ENCODE data around the gene NPHS1. TPM values are rescaled to one million over a fixed set of nuclear protein-coding genes. Genes with fewer than 3 reads are reported as not detected.

NPHS1 gene
- total and polyA plus RNA-seq, 9 of the 15 experiments (the other 6 are each of a cell fraction or from before 2014, with no cell fraction given), result 0.01 to 0.28 (median 0.14) TPM; not detected in 5

- no peak for TF ChIP-seq ZHX1 (conservative IDR thresholded peaks at IDR 0.05; ENCODE audit: low read length)
- no peak for TF ChIP-seq SMARCC2 (IDR thresholded peaks at IDR 0.05; ENCODE audit: low read depth)
- no peak for TF ChIP-seq STAT5A (IDR thresholded peaks at IDR 0.05; ENCODE audit: borderline replicate concordance, low read length)
- no peak for TF ChIP-seq ZNF584 (CRISPR knock-in tag; IDR thresholded peaks at IDR 0.05; ENCODE audit: low read depth)
- no peak for TF ChIP-seq SMARCA4 (IDR thresholded peaks at IDR 0.05)
- no peak for TF ChIP-seq SIX5 (IDR thresholded peaks at IDR 0.05; ENCODE audit: borderline replicate concordance in 1 of 2, insufficient read depth in 1 of 2, low read depth in 1 of 2, low read length in 2 of 2)
- peak in 1 of 2 experiments; percentile 68; a peak in 2 of 4 replicates for TF ChIP-seq HDAC1 (IDR thresholded peaks at IDR 0.05)
- TF ChIP-seq FOXA1 (IDR thresholded peaks at IDR 0.05; ENCODE audit: borderline replicate concordance), result no peak
- peak in 1 of 2 experiments; percentile 64; a peak in 1 of 3 replicates for TF ChIP-seq CBX3 (IDR thresholded peaks at IDR 0.05; ENCODE audit: borderline replicate concordance in 1 of 2, low read length in 2 of 2)
- TF ChIP-seq STAT6 (CRISPR knock-in tag; IDR thresholded peaks at IDR 0.05), result peak; percentile 62; the same call in 1 of the 2 replicates
- 0 out of 2 replicates have a peak, but pooled peaks have one; percentile 40 for TF ChIP-seq TARDBP (IDR thresholded peaks at IDR 0.05)
- TF ChIP-seq ZNF436 (CRISPR knock-in tag; IDR thresholded peaks at IDR 0.05), result no peak
- no peak for TF ChIP-seq EZH2 (IDR thresholded peaks at IDR 0.05; ENCODE audit: borderline replicate concordance, low read depth, low read length)
- peak in 1 of 2 experiments; percentile 63; a peak in 1 of 4 replicates for TF ChIP-seq SRF (CRISPR knock-in tag; IDR thresholded peaks at IDR 0.05)
- TF ChIP-seq KLF13 (tag; IDR thresholded peaks at IDR 0.05; ENCODE audit: borderline replicate concordance, low read depth), result peak; percentile 85; the same call in 1 of the 2 replicates
- peak; percentile 36; the same call in 1 of the 2 replicates for TF ChIP-seq CTBP1 (IDR thresholded peaks at IDR 0.05; ENCODE audit: borderline replicate concordance)
- no peak for TF ChIP-seq TEAD1 (CRISPR knock-in tag; IDR thresholded peaks at IDR 0.05)
- TF ChIP-seq LCOR (CRISPR knock-in tag; IDR thresholded peaks at IDR 0.05), result peak; percentile 74
- peak; percentile 34 for TF ChIP-seq TBP (optimal IDR thresholded peaks at IDR 0.05; ENCODE audit: low read depth, low read length)
- no peak for TF ChIP-seq ZNF449 (CRISPR knock-in tag; IDR thresholded peaks at IDR 0.05)
- TF ChIP-seq SMAD2 (IDR thresholded peaks at IDR 0.05; ENCODE audit: low read depth, low read length), result no peak
Observed at GRCh38 chr19:35869327-35870123, 17.2 kb upstream of the NPHS1 start (continued).

All from K562 (cell line).